GM12878 (cell line): ENCODE data around the gene RGS14. TPM values are rescaled to one million over a fixed set of nuclear protein-coding genes. Genes with fewer than 3 reads are reported as not detected.

Experiments
- CEBPB ChIP-seq, 2 experiments: fragments of 150-350 bp in 1 of 2; IDR thresholded peaks; 2 replicates each; pipeline ENCODE4 v1.6.1; 2012 to 2014; ENCODE audit warnings: low read depth in 2 of 2, low read length in 2 of 2, borderline replicate concordance in 1 of 2, inconsistent platforms in 1 of 2
- CHD4 ChIP-seq: fragments of 200-600 bp; sonication (generic); IDR thresholded peaks from 2 replicates; pipeline ENCODE4 v1.6.1; 2016; ENCODE audit warnings: mild to moderate bottlenecking
- EED ChIP-seq: sonication (generic); IDR thresholded peaks from 2 replicates; pipeline ENCODE4 v1.6.1; 2016; ENCODE audit warnings: antibody characterized with exemption, low read depth
- EP300 ChIP-seq, 2 experiments: fragments of 150-350 bp in 1 of 2; IDR thresholded peaks; 2 replicates each; pipeline ENCODE4 v1.6.1; 2011 to 2012; ENCODE audit warnings: low read depth in 2 of 2, low read length in 2 of 2, borderline replicate concordance in 1 of 2, improper control_type of control experiment in 1 of 2, inconsistent platforms in 1 of 2; ENCODE audit not compliant: control insufficient read depth in 1 of 2
- ETV6 ChIP-seq, 2 experiments: fragments of 450-650 bp in 1 of 2; IDR thresholded peaks in 1 of 2; conservative IDR thresholded peaks in 1 of 2; 2 replicates each; pipeline ENCODE4 v1.6.1; 2014; ENCODE audit warnings: antibody characterized with exemption in 1 of 2, borderline replicate concordance in 1 of 2, low read depth in 1 of 2, mild to moderate bottlenecking in 1 of 2, moderate library complexity in 1 of 2
- EZH2 ChIP-seq: IDR thresholded peaks from 2 replicates; pipeline ENCODE4 v1.6.1; 2012; ENCODE audit warnings: low read depth, mild to moderate bottlenecking, control low read depth, inconsistent platforms, low read length, borderline replicate concordance; ENCODE audit not compliant: control insufficient read depth
- FOS ChIP-seq: IDR thresholded peaks from 3 replicates; pipeline ENCODE4 v1.6.1; 2011; ENCODE audit warnings: borderline replicate concordance; ENCODE audit not compliant: insufficient read length; ENCODE audit errors: extremely low read depth
- HDGF ChIP-seq: fragments of 450-650 bp; IDR thresholded peaks from 2 replicates; pipeline ENCODE4 v1.6.1; 2016; ENCODE audit warnings: antibody characterized with exemption
- JUNB ChIP-seq: IDR thresholded peaks from 2 replicates; pipeline ENCODE4 v1.6.1; 2016; ENCODE audit warnings: antibody characterized with exemption, mild to moderate bottlenecking
- MYB ChIP-seq: fragments of 150-350 bp; IDR thresholded peaks from 2 replicates; pipeline ENCODE4 v1.6.1; 2014; ENCODE audit warnings: mild to moderate bottlenecking, low read depth, low read length, borderline replicate concordance
- NFXL1 ChIP-seq: fragments of 450-650 bp; IDR thresholded peaks from 2 replicates; pipeline ENCODE4 v1.6.1; 2017; ENCODE audit warnings: antibody characterized with exemption, mild to moderate bottlenecking, borderline replicate concordance
- POLR2A ChIP-seq: IDR thresholded peaks from 2 replicates; pipeline ENCODE4 v1.6.1; 2011; ENCODE audit warnings: low read depth, mild to moderate bottlenecking, low read length
- POLR2AphosphoS5 ChIP-seq: IDR thresholded peaks from 2 replicates; pipeline ENCODE4 v1.6.1; 2011; ENCODE audit warnings: mild to moderate bottlenecking, low read length, inconsistent platforms
- POU2F2 ChIP-seq: IDR thresholded peaks from 3 replicates; pipeline ENCODE4 v1.6.1; 2011; ENCODE audit warnings: low read depth, mild to moderate bottlenecking, low read length, borderline replicate concordance
- RUNX3 ChIP-seq: IDR thresholded peaks from 2 replicates; pipeline ENCODE4 v1.6.1; 2012; ENCODE audit warnings: low read length, inconsistent platforms
- SMAD1 ChIP-seq: fragments of 450-650 bp; IDR thresholded peaks from 2 replicates; pipeline ENCODE4 v1.6.1; 2018; ENCODE audit warnings: mild to moderate bottlenecking, low read depth; ENCODE audit not compliant: partially characterized antibody
- SPI1 ChIP-seq: IDR thresholded peaks from 2 replicates; pipeline ENCODE4 v1.6.1; 2011; ENCODE audit warnings: low read depth, mild to moderate bottlenecking, low read length, moderate library complexity, borderline replicate concordance; ENCODE audit not compliant: insufficient read depth
- SRF ChIP-seq, 2 experiments: IDR thresholded peaks; 2 replicates each; pipeline ENCODE4 v1.6.1; 2011; ENCODE audit warnings: low read depth in 2 of 2, low read length in 2 of 2, mild to moderate bottlenecking in 1 of 2, moderate library complexity in 1 of 2
- STAT3 ChIP-seq: IDR thresholded peaks from 2 replicates; pipeline ENCODE4 v1.6.1; 2011; ENCODE audit warnings: low read depth, low read length, improper control_type of control experiment
- ZNF384 ChIP-seq: IDR thresholded peaks from 2 replicates; pipeline ENCODE4 v1.6.1; 2012; ENCODE audit warnings: low read depth, mild to moderate bottlenecking, low read length, improper control_type of control experiment, borderline replicate concordance
- polyA plus RNA-seq, 11 experiments: library from polyadenylated mRNA; depleted of rRNA in 4 of 11; unstranded in 6 of 11; stranded (reverse) in 5 of 11; fragments of >200 nt; fragmentation: Nextera tagmentation in 4 of 11; fragmentation: Illumina TruSeq in 1 of 11; extraction: Ambion mirVana in 4 of 11; extraction: Trizol in 1 of 11; gene quantifications; 1 replicate in 1 of 11; 2 replicates in 10 of 11; pipeline versions ENCODE4 v1.2.1 to v1.2.3, GENCODE V29; 2011 to 2016; ENCODE audit warnings: inconsistent platforms in 2 of 11, missing spikeins in 2 of 11, low read depth in 1 of 11
- total RNA-seq, 4 experiments: library from RNA; depleted of rRNA in 3 of 4; stranded (reverse); fragments of >200 nt in 3 of 4; fragmentation: Illumina TruSeq in 1 of 4; extraction: Trizol in 1 of 4; gene quantifications; 2 replicates each; pipeline versions ENCODE4 v1.2.1 to v1.2.3, GENCODE V29; 2013 to 2021
- TF ChIP-seq, protein P1 (sequence below): IDR thresholded peaks from 2 replicates; pipeline ENCODE4 v1.6.1; 2012; ENCODE audit warnings: low read depth, low read length, improper control_type of control experiment
- TF ChIP-seq, protein P2 (sequence below): fragments of 450-650 bp; IDR thresholded peaks from 2 replicates; pipeline ENCODE4 v1.6.1; 2017; ENCODE audit warnings: mild to moderate bottlenecking, moderate library complexity
- TF ChIP-seq, protein P3 (sequence below): IDR thresholded peaks from 2 replicates; pipeline ENCODE4 v1.6.1; 2011; ENCODE audit warnings: mild to moderate bottlenecking, low read depth, low read length, moderate library complexity; ENCODE audit not compliant: insufficient replicate concordance

Gene RGS14
- total and polyA plus RNA-seq, 10 of the 15 experiments (the other 5 are each of a cell fraction or from before 2014, with no cell fraction given) = 0.19 to 88.7 (median 54.8) TPM

DNA sequence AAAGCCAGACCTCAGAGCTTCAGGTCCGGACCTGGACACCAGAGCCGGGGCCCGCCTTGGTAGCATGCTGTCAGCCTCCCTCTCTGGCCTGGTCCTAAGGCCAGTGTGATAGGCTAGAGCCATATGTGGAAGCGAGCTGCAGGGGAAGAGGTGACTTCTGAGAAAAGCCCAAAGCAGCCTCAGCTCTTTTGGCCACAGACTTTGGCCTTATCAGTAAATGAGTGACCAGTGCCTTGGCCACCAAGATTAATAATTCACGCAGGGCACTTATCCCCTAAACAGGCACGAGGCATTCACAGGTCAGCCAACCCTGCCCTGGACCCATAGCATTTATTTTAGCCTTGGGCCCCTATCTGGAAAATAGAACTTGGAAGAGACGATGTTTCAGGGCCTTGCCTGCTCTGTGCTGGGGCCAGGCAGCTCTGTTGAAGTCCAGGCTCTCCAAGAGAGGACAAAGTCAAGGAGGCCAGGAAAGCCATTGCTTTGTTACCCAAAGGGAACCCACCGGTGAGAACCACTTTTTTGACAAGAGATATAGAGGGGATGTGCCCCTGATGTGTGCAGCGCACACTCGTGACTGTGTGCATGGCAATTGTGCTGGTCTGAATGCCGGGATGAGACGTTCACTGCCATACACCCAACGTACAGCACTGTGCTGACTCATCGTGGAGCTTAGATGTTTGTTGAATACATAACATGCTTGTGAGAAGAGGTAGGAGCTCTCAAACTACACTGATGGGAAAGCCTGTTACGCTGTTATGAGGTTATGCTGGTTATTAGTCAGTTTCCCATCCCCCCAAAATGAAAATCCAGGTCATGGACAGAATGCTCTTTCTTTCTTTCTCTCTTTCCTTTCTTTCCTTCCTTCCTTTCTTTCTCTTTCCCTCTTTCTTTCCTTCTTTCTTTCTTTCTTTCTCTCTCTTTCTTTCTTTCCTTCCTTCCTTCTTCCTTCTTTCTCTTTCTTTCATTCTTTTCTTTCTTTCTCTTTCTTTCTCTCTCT lies 21.5 kb downstream of the RGS14 start (continued):
- no peak for TF ChIP-seq EZH2
- TF ChIP-seq SRF (IDR thresholded peaks at IDR 0.05; ENCODE audit: low read depth in 2 of 2, low read length in 2 of 2) = 0 out of 4 replicates have a peak, but pooled peaks of 1 of the 2 experiments have one; percentile 27
- TF ChIP-seq CEBPB (IDR thresholded peaks at IDR 0.05; ENCODE audit: borderline replicate concordance in 1 of 2, low read depth in 2 of 2, low read length in 2 of 2) = no peak
- TF ChIP-seq CHD4 = no peak
- TF ChIP-seq NFXL1 = no peak
- TF ChIP-seq MYB = no peak
- TF ChIP-seq RUNX3 = peak; percentile 75
- no peak for TF ChIP-seq SPI1
- TF ChIP-seq, protein P1, sequence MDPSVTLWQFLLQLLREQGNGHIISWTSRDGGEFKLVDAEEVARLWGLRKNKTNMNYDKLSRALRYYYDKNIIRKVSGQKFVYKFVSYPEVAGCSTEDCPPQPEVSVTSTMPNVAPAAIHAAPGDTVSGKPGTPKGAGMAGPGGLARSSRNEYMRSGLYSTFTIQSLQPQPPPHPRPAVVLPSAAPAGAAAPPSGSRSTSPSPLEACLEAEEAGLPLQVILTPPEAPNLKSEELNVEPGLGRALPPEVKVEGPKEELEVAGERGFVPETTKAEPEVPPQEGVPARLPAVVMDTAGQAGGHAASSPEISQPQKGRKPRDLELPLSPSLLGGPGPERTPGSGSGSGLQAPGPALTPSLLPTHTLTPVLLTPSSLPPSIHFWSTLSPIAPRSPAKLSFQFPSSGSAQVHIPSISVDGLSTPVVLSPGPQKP = no peak
- no peak for TF ChIP-seq ZNF384
- TF ChIP-seq, protein P2, sequence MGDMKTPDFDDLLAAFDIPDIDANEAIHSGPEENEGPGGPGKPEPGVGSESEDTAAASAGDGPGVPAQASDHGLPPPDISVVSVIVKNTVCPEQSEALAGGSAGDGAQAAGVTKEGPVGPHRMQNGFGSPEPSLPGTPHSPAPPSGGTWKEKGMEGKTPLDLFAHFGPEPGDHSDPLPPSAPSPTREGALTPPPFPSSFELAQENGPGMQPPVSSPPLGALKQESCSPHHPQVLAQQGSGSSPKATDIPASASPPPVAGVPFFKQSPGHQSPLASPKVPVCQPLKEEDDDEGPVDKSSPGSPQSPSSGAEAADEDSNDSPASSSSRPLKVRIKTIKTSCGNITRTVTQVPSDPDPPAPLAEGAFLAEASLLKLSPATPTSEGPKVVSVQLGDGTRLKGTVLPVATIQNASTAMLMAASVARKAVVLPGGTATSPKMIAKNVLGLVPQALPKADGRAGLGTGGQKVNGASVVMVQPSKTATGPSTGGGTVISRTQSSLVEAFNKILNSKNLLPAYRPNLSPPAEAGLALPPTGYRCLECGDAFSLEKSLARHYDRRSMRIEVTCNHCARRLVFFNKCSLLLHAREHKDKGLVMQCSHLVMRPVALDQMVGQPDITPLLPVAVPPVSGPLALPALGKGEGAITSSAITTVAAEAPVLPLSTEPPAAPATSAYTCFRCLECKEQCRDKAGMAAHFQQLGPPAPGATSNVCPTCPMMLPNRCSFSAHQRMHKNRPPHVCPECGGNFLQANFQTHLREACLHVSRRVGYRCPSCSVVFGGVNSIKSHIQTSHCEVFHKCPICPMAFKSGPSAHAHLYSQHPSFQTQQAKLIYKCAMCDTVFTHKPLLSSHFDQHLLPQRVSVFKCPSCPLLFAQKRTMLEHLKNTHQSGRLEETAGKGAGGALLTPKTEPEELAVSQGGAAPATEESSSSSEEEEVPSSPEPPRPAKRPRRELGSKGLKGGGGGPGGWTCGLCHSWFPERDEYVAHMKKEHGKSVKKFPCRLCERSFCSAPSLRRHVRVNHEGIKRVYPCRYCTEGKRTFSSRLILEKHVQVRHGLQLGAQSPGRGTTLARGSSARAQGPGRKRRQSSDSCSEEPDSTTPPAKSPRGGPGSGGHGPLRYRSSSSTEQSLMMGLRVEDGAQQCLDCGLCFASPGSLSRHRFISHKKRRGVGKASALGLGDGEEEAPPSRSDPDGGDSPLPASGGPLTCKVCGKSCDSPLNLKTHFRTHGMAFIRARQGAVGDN = peak; percentile 51; the same call in 1 of the 2 replicates
- TF ChIP-seq POLR2AphosphoS5 = no peak
- peak in 1 of 2 experiments; percentile 70; a peak in 1 of 4 replicates for TF ChIP-seq ETV6 (conservative IDR thresholded peaks at IDR 0.05 in 1 of 2, IDR thresholded peaks at IDR 0.05 in 1 of 2; ENCODE audit: borderline replicate concordance in 1 of 2, low read depth in 1 of 2)
- TF ChIP-seq EED = 0 out of 2 replicates have a peak, but pooled peaks have one; percentile 26
- no peak for TF ChIP-seq STAT3
- TF ChIP-seq, protein P3, sequence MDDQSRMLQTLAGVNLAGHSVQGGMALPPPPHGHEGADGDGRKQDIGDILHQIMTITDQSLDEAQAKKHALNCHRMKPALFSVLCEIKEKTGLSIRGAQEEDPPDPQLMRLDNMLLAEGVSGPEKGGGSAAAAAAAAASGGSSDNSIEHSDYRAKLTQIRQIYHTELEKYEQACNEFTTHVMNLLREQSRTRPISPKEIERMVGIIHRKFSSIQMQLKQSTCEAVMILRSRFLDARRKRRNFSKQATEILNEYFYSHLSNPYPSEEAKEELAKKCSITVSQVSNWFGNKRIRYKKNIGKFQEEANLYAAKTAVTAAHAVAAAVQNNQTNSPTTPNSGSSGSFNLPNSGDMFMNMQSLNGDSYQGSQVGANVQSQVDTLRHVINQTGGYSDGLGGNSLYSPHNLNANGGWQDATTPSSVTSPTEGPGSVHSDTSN = no peak
- no peak for TF ChIP-seq HDGF
- peak; percentile 85 for TF ChIP-seq JUNB
- no peak for TF ChIP-seq EP300 (IDR thresholded peaks at IDR 0.05; ENCODE audit: borderline replicate concordance in 1 of 2, control insufficient read depth in 1 of 2, low read depth in 2 of 2, low read length in 2 of 2)
- no peak for TF ChIP-seq SMAD1
- peak; percentile 31; the same call in 1 of the 3 replicates for TF ChIP-seq POU2F2
- TF ChIP-seq FOS = no peak
- TF ChIP-seq POLR2A = no peak
